Tongue (tissue), 2 donors: ENCODE data around the gene BRAT1. TPM values are rescaled to one million over a fixed set of nuclear protein-coding genes. Genes with fewer than 3 reads are reported as not detected.

Source experiments
- DNase-seq: peaks from one replicate; pipeline ENCODE4 v3.0.0-alpha.2; 2015
- total RNA-seq: library from RNA; depleted of rRNA; stranded (reverse); fragments of >200 nt; gene quantifications from one replicate; pipeline ENCODE4 v1.2.3, GENCODE V29; 2014

BRAT1 gene
- total RNA-seq, 1 donor from 2014 or later: 28.1 TPM

- no peak for DNase-seq
Observed at GRCh38 chr7:2510130-2510776, 45.1 kb downstream of the BRAT1 start.

- DNase-seq: no peak
Observed at GRCh38 chr7:2509298-2509906, 45.9 kb downstream of the BRAT1 start.

- DNase-seq: peak; percentile 89
Observed at GRCh38 chr7:2508327-2509215, 46.8 kb downstream of the BRAT1 start.

GRCh38 chr7:2507917-2508306 lies 47.4 kb downstream of the BRAT1 start:
- DNase-seq: no peak

GRCh38 chr7:2507208-2507916 lies 48.0 kb downstream of the BRAT1 start:
- no peak for DNase-seq

GRCh38 chr7:2505401-2505800 lies 49.9 kb downstream of the BRAT1 start:
- DNase-seq: no peak

- DNase-seq: no peak
Observed at GRCh38 chr7:2504889-2505375, 50.4 kb downstream of the BRAT1 start.

- no peak for DNase-seq
Observed at GRCh38 chr7:2504128-2504888, 51.0 kb downstream of the BRAT1 start.

GRCh38 chr7:2503056-2503941 lies 52.0 kb downstream of the BRAT1 start:
- no peak for DNase-seq

- no peak for DNase-seq
Observed at GRCh38 chr7:2502647-2502966, 52.7 kb downstream of the BRAT1 start.

- DNase-seq: no peak
Observed at GRCh38 chr7:2501947-2502646, 53.2 kb downstream of the BRAT1 start.

GRCh38 chr7:2500701-2501100 lies 54.6 kb downstream of the BRAT1 start:
- no peak for DNase-seq

GRCh38 chr7:2499719-2500430 lies 55.4 kb downstream of the BRAT1 start:
- DNase-seq: no peak

GRCh38 chr7:2499181-2499580 lies 56.1 kb downstream of the BRAT1 start:
- no peak for DNase-seq

GRCh38 chr7:2498708-2499107 lies 56.6 kb downstream of the BRAT1 start:
- DNase-seq: peak; percentile 82

GRCh38 chr7:2497500-2498336 lies 57.6 kb downstream of the BRAT1 start:
- peak; percentile 97 for DNase-seq

GRCh38 chr7:2497065-2497464 lies 58.3 kb downstream of the BRAT1 start:
- DNase-seq: no peak

GRCh38 chr7:2496375-2496774 lies 58.9 kb downstream of the BRAT1 start:
- no peak for DNase-seq
